GM19438 (cell line): ENCODE data around the gene SPRY4.
"Not testable (repeated sequence)": the region's sequence is repeated elsewhere in the genome, so short reads cannot be mapped to it uniquely, and the experiment has no call there.

Experiments used
- ATAC-seq: cut with Tn5 transposase; IDR thresholded peaks from one replicate; pipeline ENCODE4 v1.9.1; 2021; ENCODE audit warnings: low read depth; ENCODE audit not compliant: unreplicated experiment

The SPRY4 gene

GRCh38 chr5:142295960-142296860 is 28.6 kb downstream of the SPRY4 start:
- no peak for ATAC-seq

- no peak for ATAC-seq
Measured at GRCh38 chr5:142295084-142295758, 29.6 kb downstream of the SPRY4 start.

DNA sequence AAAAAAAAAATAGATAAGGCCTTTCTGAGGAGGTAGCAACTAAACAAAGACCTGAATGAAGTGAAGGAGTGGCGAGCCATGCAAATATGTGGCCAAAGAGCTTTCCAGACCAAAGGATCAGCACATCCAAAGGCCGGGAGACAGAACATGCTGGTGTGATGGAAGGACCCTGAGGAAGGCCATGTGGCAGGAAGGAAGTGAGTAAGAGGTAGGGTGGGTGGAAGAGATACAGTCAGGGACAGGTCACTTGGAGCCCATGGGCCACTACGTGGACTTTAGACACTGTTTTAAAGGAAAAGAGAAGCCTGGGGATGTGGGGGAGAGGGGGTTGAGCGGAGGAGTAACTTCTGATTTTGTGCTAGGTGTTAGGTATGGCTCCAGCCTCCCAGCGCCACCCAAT is 31.3 kb downstream of the SPRY4 start:
- no peak for ATAC-seq

DNA sequence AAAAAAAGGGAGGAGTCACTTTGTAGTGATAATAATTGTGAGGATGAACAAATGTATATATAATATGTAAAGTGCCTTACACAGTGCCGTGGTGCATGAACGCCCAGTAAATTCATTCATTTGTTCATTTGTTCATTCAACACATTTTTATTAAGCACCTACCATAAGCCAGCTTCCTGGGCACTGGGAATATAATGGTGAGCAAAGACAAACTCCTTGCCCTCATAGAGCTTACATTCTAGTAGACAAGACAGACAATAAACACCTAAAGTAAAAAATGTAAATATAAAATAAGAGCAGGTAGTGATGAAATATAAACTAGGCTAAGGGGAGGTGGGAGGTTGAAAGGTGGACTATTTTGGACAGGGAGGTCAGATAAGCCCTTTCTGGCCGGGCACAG is 32.0 kb downstream of the SPRY4 start:
- ATAC-seq, result no peak

- ATAC-seq, result no peak
Measured at GRCh38 chr5:142292249-142292648, 32.6 kb downstream of the SPRY4 start.

GRCh38 chr5:142290577-142291299 is 34.1 kb downstream of the SPRY4 start:
- ATAC-seq, result no peak

- ATAC-seq, result no peak
Measured at GRCh38 chr5:142289708-142290576, 34.9 kb downstream of the SPRY4 start.

- ATAC-seq, result peak; percentile 71
Measured at GRCh38 chr5:142287973-142288313, 36.9 kb downstream of the SPRY4 start.

DNA sequence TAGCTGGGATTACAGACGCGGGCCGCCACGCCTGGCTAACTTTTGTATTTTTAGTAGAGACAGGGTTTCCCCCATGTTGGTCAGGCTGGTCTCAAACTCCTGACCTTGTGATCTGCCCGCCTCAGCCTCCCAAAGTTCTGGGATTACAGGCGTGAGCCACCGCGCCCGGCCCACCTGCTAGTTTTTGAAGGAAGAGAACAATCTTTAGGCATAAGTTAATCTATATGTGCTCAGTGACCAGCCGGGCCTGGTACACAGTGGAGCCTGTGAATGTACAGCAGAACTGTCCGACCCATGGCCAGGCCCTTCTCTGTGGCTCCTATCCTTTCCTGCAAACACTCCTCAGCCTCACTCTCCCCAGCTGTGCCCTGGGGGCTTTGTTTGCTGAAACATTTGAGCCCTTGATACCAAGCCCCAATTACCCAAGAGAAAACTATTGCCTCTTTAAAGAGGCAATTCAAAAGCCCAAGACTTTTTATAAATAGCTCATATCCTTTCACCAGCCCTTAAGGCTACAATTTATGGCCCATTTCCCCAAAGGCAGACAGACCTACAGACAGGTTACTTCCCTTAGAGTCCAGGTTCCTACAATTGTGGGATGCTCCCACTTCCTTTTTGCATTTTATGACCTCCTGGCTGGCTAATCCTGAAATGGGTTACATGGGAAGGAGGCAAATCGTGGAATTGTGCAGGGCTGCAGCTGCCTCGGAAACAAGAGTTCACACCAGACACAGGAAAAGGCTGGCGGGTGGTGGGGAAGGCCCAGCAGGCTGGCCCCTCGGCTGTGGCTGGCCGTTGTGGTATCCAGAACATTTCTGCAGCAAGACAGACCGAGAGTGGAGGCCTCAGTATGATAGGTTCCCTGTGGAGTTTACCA is 37.5 kb downstream of the SPRY4 start:
- ATAC-seq, result peak; percentile 65

- ATAC-seq, result no peak
Measured at GRCh38 chr5:142286111-142286510, 38.7 kb downstream of the SPRY4 start.

DNA sequence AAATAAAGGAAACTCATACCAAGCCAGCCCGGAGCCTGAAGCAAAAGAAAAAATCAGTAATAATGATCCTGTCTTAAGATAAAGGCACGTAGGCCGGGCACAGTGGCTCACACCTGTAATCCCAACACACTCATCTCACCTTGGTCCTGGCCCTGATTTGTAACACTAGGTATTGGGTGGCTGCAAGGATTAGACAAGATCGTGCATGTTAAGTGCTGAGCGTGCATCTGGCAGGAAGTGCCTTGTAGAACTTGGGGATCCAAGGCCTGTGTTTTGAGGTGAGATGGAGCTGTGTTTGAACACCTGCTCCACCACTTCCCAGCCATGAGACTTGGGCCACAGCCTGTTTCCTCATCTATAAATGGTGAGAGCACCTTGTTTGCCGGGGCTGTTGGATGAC is 41.5 kb downstream of the SPRY4 start:
- ATAC-seq, result no peak

DNA sequence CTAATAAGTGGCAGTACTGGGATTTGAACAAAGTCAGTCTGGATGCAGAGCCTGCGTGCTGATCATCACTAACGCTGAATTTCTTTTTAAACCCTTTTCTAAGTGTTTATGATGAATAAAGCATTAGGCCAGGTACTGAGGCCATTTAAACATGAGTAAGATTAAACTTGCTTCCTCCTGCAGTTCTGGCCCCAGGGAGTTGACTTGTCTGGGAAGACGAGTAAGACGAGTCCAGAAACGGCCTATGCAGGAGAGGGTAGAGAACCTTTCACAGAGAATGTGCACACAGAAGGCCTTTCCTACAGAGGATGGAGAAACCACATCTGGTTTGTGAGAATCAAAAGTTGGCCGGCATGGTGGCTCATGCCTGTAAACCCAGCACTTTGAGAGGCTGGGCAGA is 42.9 kb downstream of the SPRY4 start:
- no peak for ATAC-seq

- no peak for ATAC-seq
Measured at GRCh38 chr5:142281008-142281367, 43.8 kb downstream of the SPRY4 start.

- no peak for ATAC-seq
Measured at GRCh38 chr5:142280066-142281007, 44.5 kb downstream of the SPRY4 start.

DNA sequence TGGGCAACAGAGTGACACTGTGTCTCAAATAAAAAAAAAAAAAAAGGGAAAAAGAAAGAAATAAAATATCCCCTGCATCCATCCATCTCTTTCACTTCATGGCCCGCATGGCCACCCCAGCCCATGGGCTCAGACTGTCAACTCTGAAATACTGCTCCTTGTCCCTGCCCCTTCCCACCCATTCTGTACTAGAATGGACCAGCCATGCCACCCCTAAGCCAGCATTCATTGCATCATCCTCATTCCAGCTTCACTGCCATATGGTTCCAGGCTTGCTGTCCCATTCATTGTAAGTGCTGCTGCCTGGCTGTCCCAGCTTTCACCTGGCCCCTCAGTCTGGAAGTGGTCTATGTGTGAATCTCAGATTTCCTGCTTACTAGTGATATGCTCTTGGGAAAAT is 46.2 kb downstream of the SPRY4 start:
- no peak for ATAC-seq

GRCh38 chr5:142277796-142278195 is 47.0 kb downstream of the SPRY4 start:
- no peak for ATAC-seq

DNA sequence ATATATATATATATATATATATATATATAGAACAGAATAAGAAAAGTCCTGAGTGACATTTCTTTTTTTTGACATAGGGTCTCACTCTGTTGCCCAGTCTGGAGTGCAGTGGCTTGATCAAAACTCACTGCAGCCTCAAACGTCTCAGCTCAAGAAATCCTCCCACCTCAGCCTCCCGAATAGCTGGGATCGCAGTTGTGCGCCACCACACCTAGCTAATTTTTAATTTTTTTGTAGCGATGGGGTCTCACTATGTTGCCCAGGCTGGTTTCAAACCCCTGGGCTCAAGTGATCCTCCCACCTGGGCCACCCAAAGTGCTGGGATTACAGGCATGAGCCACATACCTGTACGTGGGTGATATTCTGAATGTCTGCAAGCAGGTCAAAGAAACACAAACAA is 48.3 kb downstream of the SPRY4 start:
- ATAC-seq, result no peak

DNA sequence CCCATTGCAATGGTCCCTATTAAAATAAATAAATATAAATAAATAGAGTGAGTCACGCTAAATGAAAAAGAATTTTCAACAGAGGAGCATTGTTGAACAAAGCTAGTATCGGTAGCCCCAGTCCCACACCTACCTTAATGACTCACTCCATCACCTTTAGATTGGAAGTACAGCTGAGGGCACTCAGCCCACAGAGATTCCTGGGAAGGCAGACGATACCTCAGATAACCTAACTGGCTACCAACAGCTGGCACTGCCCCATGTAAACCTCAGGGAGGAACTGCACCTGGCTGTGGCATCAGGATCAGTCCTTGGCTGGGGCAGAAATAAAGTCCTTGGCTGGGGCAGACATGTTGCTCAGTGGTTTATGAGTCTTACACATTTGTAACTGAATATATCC is 49.3 kb downstream of the SPRY4 start:
- ATAC-seq, result no peak

DNA sequence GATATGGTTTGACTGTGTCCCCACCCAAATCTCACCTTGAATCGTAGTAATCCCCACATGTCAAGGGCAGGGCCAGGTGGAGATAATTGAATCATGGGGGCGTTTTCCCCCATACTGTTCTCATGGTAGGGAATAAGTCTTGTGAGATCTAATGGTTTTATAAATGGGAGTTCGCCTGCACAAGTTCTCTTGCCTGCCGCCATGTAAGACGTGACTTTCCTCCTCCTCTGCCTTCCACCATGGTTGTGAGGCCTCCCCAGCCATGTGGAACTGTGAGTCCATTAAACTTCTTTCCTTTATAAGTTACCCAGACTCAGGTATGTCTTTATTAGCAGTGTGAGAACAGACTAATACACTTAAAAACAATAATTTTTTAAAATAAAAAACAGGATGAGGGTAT is 52.2 kb downstream of the SPRY4 start:
- not testable (repeated sequence) for ATAC-seq
